ENCODE measurements around the gene BMF. TPM values are rescaled to one million over a fixed set of nuclear protein-coding genes. Genes with fewer than 3 reads are reported as not detected.
"Not testable (repeated sequence)": the region's sequence is repeated elsewhere in the genome, so short reads cannot be mapped to it uniquely, and the experiment has no call there.

Gene BMF
- total RNA-seq, 1 donor = 8.0 TPM

- peak; percentile 84 for DNase-seq (ENCODE audit: insufficient read length, low spot score, missing footprints)
- Histone ChIP-seq H3K27ac (ENCODE audit: low read depth, low read length) (no peak overlapping the region), H3K4me3 (ENCODE audit: insufficient read depth, low read length) (no peak overlapping the region), H2AFZ (ENCODE audit: low read length) (no peak overlapping the region), H4K20me1 (ENCODE audit: insufficient read depth, low read length) (no peaks in the 10 kb centered on the region), H3K4me1 (ENCODE audit: insufficient read depth, low read length) (peaks cover 15% of the 10 kb centered on the region), H3K79me2 (ENCODE audit: insufficient read depth, low read length) (no peaks in the 10 kb centered on the region), H3K4me2 (ENCODE audit: insufficient read depth, low read length) (no peak overlapping the region), H3K36me3 (ENCODE audit: insufficient read depth, low read length) (no peaks in the 10 kb centered on the region), H3K27me3 (ENCODE audit: insufficient read depth, low read length) (no peaks in the 10 kb centered on the region), H3K9me3 (ENCODE audit: low read depth, low read length) (no peaks in the 10 kb centered on the region)
- no peak for TF ChIP-seq CTCF (IDR thresholded peaks at IDR 0.05; ENCODE audit: extremely low read depth, low read depth, low read length)
These were observed 37.4 kb upstream of the BMF start for GRCh38 chr15:40146037-40146436.

- H3K4me1 ChIP-seq (ENCODE audit: insufficient read depth, low read length) = peaks cover 6% of the 10 kb centered on the region
- no peak overlapping the region for H3K27ac ChIP-seq (ENCODE audit: low read depth, low read length)
- no peaks in the 10 kb centered on the region for H3K9me3 ChIP-seq (ENCODE audit: low read depth, low read length)
- H2AFZ ChIP-seq (ENCODE audit: low read length) = no peak overlapping the region
- DNase-seq (ENCODE audit: insufficient read length, low spot score, missing footprints) = no peak
- no peaks in the 10 kb centered on the region for H4K20me1 ChIP-seq (ENCODE audit: insufficient read depth, low read length)
- H3K79me2 ChIP-seq (ENCODE audit: insufficient read depth, low read length) = no peaks in the 10 kb centered on the region
- peaks cover 2% of the 10 kb centered on the region for H3K27me3 ChIP-seq (ENCODE audit: insufficient read depth, low read length)
- H3K36me3 ChIP-seq (ENCODE audit: insufficient read depth, low read length) = no peaks in the 10 kb centered on the region
- TF ChIP-seq CTCF (IDR thresholded peaks at IDR 0.05; ENCODE audit: extremely low read depth, low read depth, low read length) = no peak
- H3K4me2 ChIP-seq (ENCODE audit: insufficient read depth, low read length) = no peak overlapping the region
- no peak overlapping the region for H3K4me3 ChIP-seq (ENCODE audit: insufficient read depth, low read length)
These were observed 33.7 kb upstream of the BMF start for GRCh38 chr15:40142428-40142827.

DNA sequence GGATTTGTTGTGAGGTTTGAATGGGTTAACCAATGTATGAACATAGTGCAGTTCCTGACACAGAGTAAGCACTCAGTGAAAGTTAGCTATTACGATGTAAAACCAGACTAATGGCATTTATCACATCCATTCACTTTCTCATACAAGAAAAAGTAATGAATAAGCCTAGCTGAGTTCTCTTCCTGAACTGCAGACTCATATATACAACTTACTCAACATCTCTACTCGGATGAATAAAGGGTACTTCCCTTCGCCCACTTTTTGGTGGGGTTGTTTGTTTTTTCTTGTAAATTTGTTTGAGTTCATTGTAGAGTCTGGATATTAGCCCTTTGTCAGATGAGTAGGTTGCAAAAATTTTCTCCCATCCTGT is 29.5 kb upstream of the BMF start:
- not testable (repeated sequence) for H3K36me3 ChIP-seq (ENCODE audit: insufficient read depth, low read length); DNase-seq (ENCODE audit: insufficient read length, low spot score, missing footprints); H3K4me1 ChIP-seq (ENCODE audit: insufficient read depth, low read length); H3K4me2 ChIP-seq (ENCODE audit: insufficient read depth, low read length); H3K4me3 ChIP-seq (ENCODE audit: insufficient read depth, low read length); H3K9me3 ChIP-seq (ENCODE audit: low read depth, low read length); H2AFZ ChIP-seq (ENCODE audit: low read length); H3K27me3 ChIP-seq (ENCODE audit: insufficient read depth, low read length); H3K79me2 ChIP-seq (ENCODE audit: insufficient read depth, low read length); H4K20me1 ChIP-seq (ENCODE audit: insufficient read depth, low read length); H3K27ac ChIP-seq (ENCODE audit: low read depth, low read length)

GRCh38 chr15:40137303-40138200 is 28.9 kb upstream of the BMF start:
- DNase-seq (ENCODE audit: insufficient read length, low spot score, missing footprints) = no peak
- Histone ChIP-seq H3K27me3 (ENCODE audit: insufficient read depth, low read length) (peaks cover 13% of the 10 kb centered on the region), H3K4me3 (ENCODE audit: insufficient read depth, low read length) (no peak overlapping the region), H3K27ac (ENCODE audit: low read depth, low read length) (no peak overlapping the region), H3K4me1 (ENCODE audit: insufficient read depth, low read length) (no peaks in the 10 kb centered on the region), H3K79me2 (ENCODE audit: insufficient read depth, low read length) (no peaks in the 10 kb centered on the region), H3K9me3 (ENCODE audit: low read depth, low read length) (no peaks in the 10 kb centered on the region), H2AFZ (ENCODE audit: low read length) (no peak overlapping the region), H3K36me3 (ENCODE audit: insufficient read depth, low read length) (no peaks in the 10 kb centered on the region), H3K4me2 (ENCODE audit: insufficient read depth, low read length) (no peak overlapping the region), H4K20me1 (ENCODE audit: insufficient read depth, low read length) (no peaks in the 10 kb centered on the region)
- no peak for TF ChIP-seq CTCF (IDR thresholded peaks at IDR 0.05; ENCODE audit: extremely low read depth, low read depth, low read length)
